NCI-H1930 (cell line): ENCODE results near the gene SF3A1.
"Not testable (repeated sequence)": the region's sequence is repeated elsewhere in the genome, so short reads cannot be mapped to it uniquely, and the experiment has no call there.

Experiments used
- DNase-seq, 2 experiments: peaks; one replicate each; lab custom pipeline; 2025; lab: John Stamatoyannopoulos, UW

The SF3A1 gene

GRCh38 chr22:30356449-30357235, at the start of gene SF3A1, which contains the start of gene CCDC157:
TSS of gene SF3A1 (minus strand) at chr22:30356894. CDS start at chr22:30356792, 102 bp downstream.
TSS of gene CCDC157 (plus strand) at chr22:30357007. CDS start at chr22:30366001, 8,994 bp downstream.
- DNase-seq = peak; percentile 77 to 81

GRCh38 chr22:30406400-30406799, 49.7 kb upstream of the SF3A1 start:
- DNase-seq = no peak

- no peak for DNase-seq
Observed at GRCh38 chr22:30405731-30406130, 49.0 kb upstream of the SF3A1 start.

- no peak for DNase-seq
Observed at GRCh38 chr22:30404307-30404706, 47.6 kb upstream of the SF3A1 start.

- DNase-seq = not testable (repeated sequence)
Observed at GRCh38 chr22:30402766-30403104, 46.0 kb upstream of the SF3A1 start.

- no peak for DNase-seq
Observed at GRCh38 chr22:30402028-30402765, 45.5 kb upstream of the SF3A1 start.

- not testable (repeated sequence) for DNase-seq
Observed at GRCh38 chr22:30401024-30401423, 44.3 kb upstream of the SF3A1 start.

GRCh38 chr22:30400159-30400558, 43.5 kb upstream of the SF3A1 start:
- DNase-seq = no peak

GRCh38 chr22:30399718-30400117, 43.0 kb upstream of the SF3A1 start:
- DNase-seq = no peak

- DNase-seq = no peak
Observed at GRCh38 chr22:30398685-30399680, 42.3 kb upstream of the SF3A1 start.

- DNase-seq = no peak
Observed at GRCh38 chr22:30397656-30398635, 41.3 kb upstream of the SF3A1 start.

- peak in 1 of 2 experiments; percentile 26 for DNase-seq
Observed at GRCh38 chr22:30396871-30397655, 40.4 kb upstream of the SF3A1 start, which contains the start of gene SEC14L2. TSS of gene SEC14L2 (plus strand) at chr22:30397018. CDS start at chr22:30397117, 99 bp downstream.

- DNase-seq = no peak
Observed at GRCh38 chr22:30393885-30394284, 37.2 kb upstream of the SF3A1 start.

- no peak for DNase-seq
Observed at GRCh38 chr22:30393322-30393680, 36.6 kb upstream of the SF3A1 start.

GRCh38 chr22:30392661-30393321, 36.1 kb upstream of the SF3A1 start:
- DNase-seq = no peak

GRCh38 chr22:30390974-30391691, 34.4 kb upstream of the SF3A1 start:
- DNase-seq = no peak

GRCh38 chr22:30386960-30387827, 30.5 kb upstream of the SF3A1 start, which contains the start of gene RNF215:
TSS of gene RNF215 (minus strand) at chr22:30387411. CDS start at chr22:30387313, 98 bp downstream.
- peak; percentile 72 to 83 for DNase-seq

- DNase-seq = no peak
Observed at GRCh38 chr22:30386608-30386959, 29.9 kb upstream of the SF3A1 start.
